CD4-positive, alpha-beta T cell treated with Interleukin-15 for 4 hours (primary cell): ENCODE measurements around the gene TENT5C.
A peak's percentile ranks its signal among the peaks of the same experiment; 100 is the strongest.

ENCODE experiments used
- DNase-seq: peaks from one replicate; pipeline ENCODE4 v3.0.0-alpha.2; 2020; ENCODE audit warnings: low spot score

Gene TENT5C

DNA sequence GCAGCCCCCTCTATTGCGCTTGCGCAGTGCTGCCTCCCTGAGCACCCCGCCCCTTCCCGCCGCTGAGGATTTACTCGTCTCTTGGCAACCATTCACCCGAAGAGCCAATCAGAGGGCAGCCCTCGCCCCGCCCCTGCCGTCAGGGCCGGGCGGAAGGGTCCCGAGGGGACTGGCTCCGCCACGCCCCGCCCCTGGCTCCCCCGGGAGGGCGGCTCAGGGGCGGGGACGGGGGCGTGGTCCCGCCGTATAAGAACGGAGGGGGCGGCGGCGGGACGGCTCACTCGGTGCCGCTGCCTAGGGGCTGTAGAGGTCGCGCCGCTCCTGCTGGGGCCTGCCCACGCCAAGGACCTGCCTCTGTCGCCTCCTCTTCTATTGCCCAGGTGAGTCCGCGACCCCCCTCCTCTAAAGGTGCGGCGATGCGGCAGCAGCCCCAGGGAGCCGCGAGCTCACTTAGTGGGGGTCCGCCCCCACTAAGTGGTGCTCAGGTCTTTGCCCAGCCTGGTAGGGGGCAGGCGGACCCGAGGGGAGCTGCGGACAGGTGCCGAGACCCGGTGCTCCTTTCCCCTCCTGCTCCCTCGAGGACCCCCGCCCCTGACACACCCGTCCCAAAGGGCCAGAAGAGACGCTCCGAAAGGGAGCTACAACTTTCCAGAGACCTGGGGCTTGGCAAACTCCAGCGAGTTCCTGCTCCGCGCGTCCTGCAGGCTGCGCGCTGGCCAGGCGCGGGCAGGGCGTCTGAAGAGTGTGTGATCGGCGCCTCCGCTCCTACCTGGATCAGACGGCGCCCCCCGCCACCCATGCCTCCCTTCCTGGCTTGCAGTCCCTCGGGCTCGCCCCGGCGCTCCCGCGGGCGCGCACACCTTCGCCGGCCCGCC, at the start of gene TENT5C:
Gene TENT5C, plus strand, starts transcription at position 275 of the 875 bp plus-strand sequence. CDS start 16,821 bp downstream, outside the sequence.
- DNase-seq = peak; percentile 99

- no peak for DNase-seq
Measured at GRCh38 chr1:117556341-117556740, 49.5 kb upstream of the TENT5C start.

GRCh38 chr1:117556976-117557375, 48.9 kb upstream of the TENT5C start:
- DNase-seq = no peak

DNA sequence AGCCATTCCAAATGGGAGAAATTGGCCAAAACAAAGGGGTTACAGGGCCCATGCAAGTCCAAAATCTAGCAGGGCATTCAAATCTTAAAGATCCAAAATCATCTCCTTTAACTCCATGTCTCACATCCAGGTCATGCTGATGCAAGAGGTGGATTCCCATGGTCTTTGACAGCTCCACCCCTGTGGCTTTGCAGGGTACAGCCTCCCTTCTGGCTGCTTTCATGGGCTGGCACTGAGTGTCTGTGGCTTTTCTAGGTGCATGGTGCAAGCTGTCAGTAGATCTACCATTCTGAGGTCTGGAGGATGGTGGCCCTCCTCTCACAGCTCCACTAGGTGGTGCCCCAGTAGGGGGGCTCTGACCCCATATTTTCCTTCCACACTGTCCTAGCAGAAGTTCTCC, 47.4 kb upstream of the TENT5C start:
- peak; percentile 9 for DNase-seq

DNA sequence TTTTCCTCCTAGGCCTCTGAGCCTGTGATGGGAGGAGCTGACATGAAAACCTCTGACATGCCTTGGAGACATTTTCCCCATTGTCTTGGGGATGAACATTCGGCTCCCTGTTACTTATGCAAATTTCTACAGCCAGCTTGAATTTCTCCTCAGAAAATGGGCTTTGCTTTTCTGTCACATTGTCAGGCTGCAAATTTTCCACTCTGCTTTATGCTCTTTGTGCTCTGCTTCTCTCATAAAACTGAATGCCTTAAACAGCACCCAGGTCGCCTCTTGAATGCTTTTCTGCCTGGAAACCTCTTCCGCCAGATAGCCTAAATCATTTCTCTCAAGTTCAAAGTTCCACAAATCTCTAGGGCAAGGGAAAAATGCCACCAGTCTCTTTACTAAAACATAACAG, 46.7 kb upstream of the TENT5C start:
- DNase-seq = no peak

DNA sequence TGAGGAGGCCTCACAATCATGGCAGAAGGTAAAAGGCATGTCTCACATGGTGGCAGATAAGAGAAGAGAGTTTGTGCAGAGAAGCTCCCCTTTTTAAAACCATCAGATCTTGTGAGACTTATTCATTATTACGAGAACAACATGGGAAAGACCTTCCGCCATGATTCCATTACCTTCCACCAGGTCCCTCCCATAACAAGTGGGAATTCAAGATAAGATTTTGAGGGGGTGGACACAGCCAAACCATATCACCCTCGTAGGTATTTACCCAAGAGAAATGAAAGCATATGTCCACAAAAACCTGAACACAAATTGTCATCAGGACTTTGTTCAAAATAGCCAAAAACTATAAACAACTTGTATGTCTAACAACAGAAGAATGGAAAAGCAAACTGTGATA, 45.9 kb upstream of the TENT5C start:
- DNase-seq = no peak

DNA sequence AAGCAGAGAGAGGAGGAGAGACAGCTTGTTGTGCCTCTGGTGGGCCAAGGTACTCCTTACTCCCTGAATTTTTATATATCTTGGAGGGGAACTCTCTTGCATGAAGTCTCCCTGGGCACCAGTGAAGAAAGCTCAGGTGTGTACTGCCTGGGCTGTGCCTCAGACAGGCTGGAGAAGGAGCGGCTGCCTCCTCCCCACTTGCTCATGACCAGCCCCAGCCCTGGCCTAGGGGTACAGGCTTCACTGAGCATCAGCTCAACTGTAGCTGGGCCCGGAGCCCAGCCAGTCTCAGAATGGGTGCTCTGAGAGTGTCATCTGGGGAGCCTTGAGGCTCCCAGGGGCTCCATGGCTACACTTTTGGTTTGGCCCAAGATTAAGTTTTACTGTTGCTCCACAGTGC, 44.8 kb upstream of the TENT5C start:
- no peak for DNase-seq

DNA sequence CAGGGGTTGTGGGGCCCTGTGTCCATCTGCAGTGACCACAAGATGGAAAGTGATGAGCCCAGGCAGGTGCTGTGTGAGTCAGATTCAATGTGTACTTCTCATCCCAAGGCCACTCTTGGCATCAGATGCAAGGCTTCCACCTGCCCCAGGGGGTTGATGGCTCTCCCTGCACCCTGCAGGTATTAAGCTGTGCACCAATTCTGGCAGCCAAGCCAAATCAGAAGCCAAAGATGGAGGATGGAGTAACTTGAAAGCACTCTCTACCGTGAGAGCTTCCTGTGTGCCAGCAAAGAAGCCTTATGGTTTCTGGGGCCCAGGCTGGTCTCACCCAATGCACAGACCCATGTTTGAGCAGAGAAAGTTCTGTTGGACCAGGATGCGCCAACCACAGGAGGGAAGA, 44.3 kb upstream of the TENT5C start:
- DNase-seq = no peak

- no peak for DNase-seq
Measured at GRCh38 chr1:117562581-117563491, 43.0 kb upstream of the TENT5C start.

- no peak for DNase-seq
Measured at GRCh38 chr1:117563492-117563875, 42.4 kb upstream of the TENT5C start.

DNA sequence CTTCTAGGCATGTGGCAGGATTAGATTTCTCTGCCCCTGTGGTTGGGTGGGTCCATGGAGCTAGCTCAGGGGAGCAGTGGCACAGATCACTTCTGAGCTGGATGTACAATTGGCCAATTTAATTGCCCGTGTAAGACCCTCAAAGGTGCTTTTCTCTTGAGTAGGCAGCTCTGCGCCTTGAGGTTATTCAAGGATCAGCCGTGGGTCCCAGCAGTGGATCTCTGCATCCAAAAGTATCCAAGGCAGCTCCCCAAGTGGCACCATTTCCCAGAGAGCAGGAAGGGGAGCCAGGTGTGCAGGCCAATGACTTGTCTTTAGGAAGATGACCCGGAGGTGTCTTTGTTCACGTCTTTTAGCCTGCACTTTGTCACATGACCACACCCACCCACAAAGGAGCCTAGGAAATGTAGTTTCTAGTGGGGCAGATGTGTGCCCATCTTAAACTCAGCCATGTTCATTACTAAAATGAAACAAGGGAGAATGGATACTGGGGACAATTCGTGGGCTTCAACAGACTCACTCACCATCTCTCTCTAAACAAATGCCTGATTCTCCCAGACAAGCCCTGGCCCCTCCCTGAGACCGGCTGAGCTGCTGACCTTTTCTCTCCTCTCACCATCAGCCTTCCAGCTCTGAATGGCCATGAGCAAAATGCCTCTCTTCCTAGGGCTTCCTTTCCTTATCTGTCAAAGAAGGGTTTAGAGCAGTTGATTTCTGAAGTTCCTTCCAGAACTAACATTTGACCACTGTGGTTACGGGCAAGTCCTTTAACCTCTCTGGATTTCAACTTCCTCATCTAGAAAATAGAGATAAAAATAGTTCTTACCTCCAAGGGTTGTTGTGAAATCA, 41.4 kb upstream of the TENT5C start:
- no peak for DNase-seq

DNA sequence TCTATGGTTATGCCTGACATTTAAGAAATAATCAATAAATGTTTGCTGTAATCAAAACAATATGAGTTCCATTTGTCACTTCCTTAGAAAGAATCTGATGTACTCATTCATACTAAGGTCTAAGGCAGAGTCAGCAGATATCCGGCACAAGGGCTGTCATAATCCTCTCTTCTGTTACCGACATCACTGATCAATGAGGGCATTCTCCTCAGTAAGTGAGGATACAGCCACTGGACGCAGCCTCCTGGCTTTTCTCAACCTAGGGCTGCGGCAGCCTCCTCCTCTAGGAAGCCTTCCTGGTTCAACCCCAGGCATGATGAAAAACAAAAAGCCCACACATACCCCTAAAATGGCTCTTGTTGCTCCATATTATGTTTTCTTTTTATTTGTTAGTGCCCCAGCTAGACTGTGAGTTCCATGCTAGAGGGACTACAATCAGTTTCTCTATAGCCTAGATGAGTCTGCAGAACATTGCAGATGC, 40.7 kb upstream of the TENT5C start:
- no peak for DNase-seq

GRCh38 chr1:117565745-117566455, 39.9 kb upstream of the TENT5C start:
- DNase-seq = no peak

GRCh38 chr1:117566556-117566955, 39.3 kb upstream of the TENT5C start:
- DNase-seq = no peak

DNA sequence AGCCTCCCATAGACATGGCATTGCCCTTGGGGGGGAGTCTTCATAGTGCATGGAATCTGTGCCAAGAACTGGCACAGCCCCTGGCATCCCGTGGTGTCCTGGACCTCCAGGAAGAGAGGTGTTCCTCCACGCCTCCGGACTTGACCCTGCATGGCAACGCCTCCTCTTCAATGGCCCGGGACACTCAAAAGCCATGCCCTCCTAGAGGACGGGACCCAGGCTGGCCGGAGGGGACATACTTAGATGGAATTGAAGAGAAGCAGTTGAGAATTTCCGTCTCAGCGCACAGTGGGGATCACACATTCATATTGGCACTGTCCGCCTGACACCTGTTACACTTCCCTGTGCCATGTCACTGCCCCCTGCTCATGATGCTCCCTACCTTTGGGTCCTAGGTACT, 38.4 kb upstream of the TENT5C start:
- DNase-seq = no peak

- no peak for DNase-seq
Measured at GRCh38 chr1:117567976-117568375, 37.9 kb upstream of the TENT5C start.

DNA sequence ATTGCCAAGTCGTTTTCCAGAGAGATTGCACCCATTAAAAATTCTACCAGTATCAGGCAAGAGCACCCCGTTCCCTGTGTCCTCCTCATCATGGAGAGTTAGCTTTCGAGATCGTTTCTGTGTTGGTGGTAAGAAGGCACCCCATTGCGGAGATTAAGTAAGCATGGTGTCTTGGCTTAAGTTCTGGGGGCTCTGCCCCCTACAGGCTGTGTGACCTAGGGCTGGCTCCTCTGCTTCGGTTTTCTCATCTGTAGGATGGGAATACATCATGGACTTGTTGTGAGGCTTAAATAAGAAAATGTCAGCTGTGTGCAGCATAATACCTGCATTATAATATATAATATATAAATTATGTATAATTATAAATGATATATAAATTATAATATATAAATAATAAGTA, 36.8 kb upstream of the TENT5C start:
- DNase-seq = no peak

- DNase-seq = no peak
Measured at GRCh38 chr1:117569856-117570255, 36.0 kb upstream of the TENT5C start.

DNA sequence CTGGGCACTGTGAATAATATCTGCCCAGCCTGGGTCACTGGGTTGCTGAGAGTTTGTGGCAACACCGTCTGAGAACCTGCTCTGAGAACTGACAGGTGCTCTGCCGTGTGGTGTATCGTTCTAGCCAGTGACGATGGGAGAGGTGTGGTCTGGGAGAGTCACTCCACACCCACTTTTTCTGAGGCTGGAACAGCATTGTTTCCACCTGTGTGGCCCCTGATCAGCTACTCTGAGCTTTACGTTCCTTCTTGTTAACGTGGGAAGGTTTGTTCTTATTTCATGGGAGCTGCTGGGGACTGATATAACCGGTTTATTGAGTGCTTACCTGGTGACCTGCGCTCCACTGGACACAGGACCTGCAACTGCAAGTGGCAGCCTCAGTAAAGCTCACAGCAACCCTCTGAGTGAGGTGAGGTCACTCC, 34.8 kb upstream of the TENT5C start:
- no peak for DNase-seq

DNA sequence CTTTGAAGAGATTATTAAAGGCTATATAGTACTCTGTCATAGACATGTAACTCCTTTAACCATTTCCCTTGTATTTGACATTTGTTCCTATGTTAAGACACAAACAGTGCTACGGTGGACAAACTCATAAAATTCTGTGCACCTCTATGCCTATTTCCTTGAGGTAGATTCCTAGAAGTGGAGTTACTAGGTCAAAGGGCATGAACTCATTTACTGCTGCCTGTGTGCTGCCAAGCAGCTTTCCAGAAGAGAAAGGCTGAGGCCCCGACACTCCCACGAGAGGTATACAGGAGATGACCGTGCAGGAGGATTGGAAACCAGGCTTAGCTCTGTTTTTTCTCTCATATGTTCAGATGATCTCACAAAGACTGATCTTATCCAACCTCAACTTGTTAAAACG, 34.4 kb upstream of the TENT5C start:
- DNase-seq = no peak

GRCh38 chr1:117572546-117572945, 33.3 kb upstream of the TENT5C start:
- DNase-seq = peak; percentile 21
